GM12872 (cell line): ENCODE measurements around the gene FAH.

Experiments used
- TF ChIP-seq, protein P1 (sequence below): IDR thresholded peaks from 3 replicates; pipeline ENCODE4 v1.5.1; 2011; ENCODE audit warnings: low read depth, mild to moderate bottlenecking, low read length, moderate library complexity; ENCODE audit not compliant: insufficient read depth

Gene FAH

GRCh38 chr15:80199869-80200268 is 47.1 kb downstream of the FAH start:
- TF ChIP-seq, protein P1, sequence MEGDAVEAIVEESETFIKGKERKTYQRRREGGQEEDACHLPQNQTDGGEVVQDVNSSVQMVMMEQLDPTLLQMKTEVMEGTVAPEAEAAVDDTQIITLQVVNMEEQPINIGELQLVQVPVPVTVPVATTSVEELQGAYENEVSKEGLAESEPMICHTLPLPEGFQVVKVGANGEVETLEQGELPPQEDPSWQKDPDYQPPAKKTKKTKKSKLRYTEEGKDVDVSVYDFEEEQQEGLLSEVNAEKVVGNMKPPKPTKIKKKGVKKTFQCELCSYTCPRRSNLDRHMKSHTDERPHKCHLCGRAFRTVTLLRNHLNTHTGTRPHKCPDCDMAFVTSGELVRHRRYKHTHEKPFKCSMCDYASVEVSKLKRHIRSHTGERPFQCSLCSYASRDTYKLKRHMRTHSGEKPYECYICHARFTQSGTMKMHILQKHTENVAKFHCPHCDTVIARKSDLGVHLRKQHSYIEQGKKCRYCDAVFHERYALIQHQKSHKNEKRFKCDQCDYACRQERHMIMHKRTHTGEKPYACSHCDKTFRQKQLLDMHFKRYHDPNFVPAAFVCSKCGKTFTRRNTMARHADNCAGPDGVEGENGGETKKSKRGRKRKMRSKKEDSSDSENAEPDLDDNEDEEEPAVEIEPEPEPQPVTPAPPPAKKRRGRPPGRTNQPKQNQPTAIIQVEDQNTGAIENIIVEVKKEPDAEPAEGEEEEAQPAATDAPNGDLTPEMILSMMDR, result no peak

GRCh38 chr15:80201256-80202015 is 48.6 kb downstream of the FAH start:
- TF ChIP-seq, protein P1, result no peak

- TF ChIP-seq, protein P1, result no peak
Measured at GRCh38 chr15:80202016-80202315, 49.2 kb downstream of the FAH start.

- TF ChIP-seq, protein P1, result no peak
Measured at GRCh38 chr15:80202641-80203360, 50.0 kb downstream of the FAH start.

DNA sequence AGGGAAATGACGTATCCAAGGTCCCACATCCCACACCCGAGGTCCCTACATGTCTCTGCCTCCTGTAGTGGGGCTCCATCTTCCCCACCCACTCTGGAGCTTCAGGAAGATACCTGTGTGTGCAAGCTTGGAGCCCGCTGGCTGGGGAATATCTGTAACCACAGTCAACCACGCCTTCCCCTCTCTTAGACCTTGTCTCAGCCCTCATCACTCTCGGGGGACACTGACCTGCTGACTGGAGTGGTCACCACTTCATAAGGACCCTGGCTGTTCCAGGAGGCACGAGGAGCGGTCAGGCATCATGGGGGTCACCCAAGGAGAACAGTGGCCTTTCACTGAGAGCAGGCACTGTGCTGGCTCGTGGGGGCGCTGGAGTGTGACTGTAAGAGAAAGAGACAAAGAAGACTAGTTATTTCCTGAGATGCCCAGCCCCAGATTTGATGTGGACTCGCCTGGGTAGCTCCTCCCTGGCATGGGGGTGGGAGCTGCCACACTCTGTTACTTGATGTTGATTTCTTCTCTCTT is 50.6 kb downstream of the FAH start:
- TF ChIP-seq, protein P1, result no peak

- TF ChIP-seq, protein P1, result no peak
Measured at GRCh38 chr15:80204231-80204630, 51.4 kb downstream of the FAH start.

GRCh38 chr15:80207887-80208286 is 55.1 kb downstream of the FAH start:
- TF ChIP-seq, protein P1, result no peak
